Calu3 (cell line): Measurements from ENCODE around the gene TRAF3IP3. TPM values are rescaled to one million over a fixed set of nuclear protein-coding genes. Genes with fewer than 3 reads are reported as not detected.

Experiments used
- BruUV-seq: library from RNA; stranded (reverse); fragments of 400-500 nt; replicated peaks from 2 replicates; lab custom pipeline; 2021; lab: Mats Ljungman, UMichigan
- CTCF ChIA-PET: fragments of 300-600 bp; sonication (Branson Sonifier 250); formaldehyde crosslinking; loops from one replicate; lab custom pipeline; 2022; ENCODE audit warnings: antibody characterized with exemption; lab: Charles Lee
- DNase-seq: peaks from one replicate; pipeline ENCODE4 v3.0.0; 2022
- H3K27ac Mint-ChIP-seq: one replicate; pipeline ENCODE4 v1.8.0; 2022; ENCODE audit warnings: mixed read lengths; ENCODE audit not compliant: unreplicated experiment
- H3K27me3 Mint-ChIP-seq: one replicate; pipeline ENCODE4 v1.8.0; 2022; ENCODE audit warnings: mixed read lengths; ENCODE audit not compliant: unreplicated experiment
- H3K36me3 Mint-ChIP-seq: one replicate; pipeline ENCODE4 v1.8.0; 2022; ENCODE audit warnings: mild to moderate bottlenecking, moderate library complexity, mixed read lengths; ENCODE audit not compliant: insufficient read depth, unreplicated experiment
- H3K4me1 Mint-ChIP-seq: one replicate; pipeline ENCODE4 v1.8.0; 2022; ENCODE audit warnings: mild to moderate bottlenecking, low read depth, mixed read lengths; ENCODE audit not compliant: unreplicated experiment
- H3K4me3 Mint-ChIP-seq: one replicate; pipeline ENCODE4 v1.8.0; 2022; ENCODE audit warnings: mild to moderate bottlenecking, low read depth, moderate library complexity, mixed read lengths; ENCODE audit not compliant: unreplicated experiment
- H3K9me3 Mint-ChIP-seq: one replicate; pipeline ENCODE4 v1.8.0; 2022; ENCODE audit warnings: low read depth, mixed read lengths; ENCODE audit not compliant: unreplicated experiment
- CTCF ChIP-seq: fragments of 200-600 bp; IDR thresholded peaks from one replicate; pipeline ENCODE4 v1.8.0; 2022; ENCODE audit warnings: antibody characterized with exemption; ENCODE audit not compliant: unreplicated experiment
- intact Hi-C: fragments of 100-400 bp; cut with micrococcal nuclease; formaldehyde crosslinking; loops from one replicate; pipeline ENCODE4 v1.10.0; 2022; ENCODE audit not compliant: unreplicated experiment
- total RNA-seq: library from RNA; stranded (reverse); gene quantifications from 2 replicates; pipeline ENCODE4 v1.2.3, GENCODE V29; 2022

TRAF3IP3 gene
- total RNA-seq, 1 experiment from 2014 or later, result not detected

- intact Hi-C loops, result no loop called here
- no TSS peak for BruUV-seq
- Mint-ChIP-seq H3K4me3 (no peak overlapping the region), H3K27ac (no peak overlapping the region), H3K36me3 (no peaks in the 10 kb centered on the region), H3K9me3 (no peaks in the 10 kb centered on the region), H3K27me3 (no peaks in the 10 kb centered on the region), H3K4me1 (no peaks in the 10 kb centered on the region)
- no peak for TF ChIP-seq CTCF
- no peak for DNase-seq
- CTCF ChIA-PET, result interaction anchor here (0.9 kb wide), 1 partner anchor 1959 kb away, joined by 4 read pairs; no protein-coding TSS in a partner anchor
Measured at GRCh38 chr1:209769971-209770370, 14.1 kb downstream of the TRAF3IP3 start.

- Mint-ChIP-seq H3K27ac (no peak overlapping the region), H3K4me1 (no peaks in the 10 kb centered on the region), H3K27me3 (no peaks in the 10 kb centered on the region), H3K9me3 (no peaks in the 10 kb centered on the region), H3K36me3 (no peaks in the 10 kb centered on the region), H3K4me3 (no peak overlapping the region)
- DNase-seq, result no peak
- TF ChIP-seq CTCF, result no peak
- CTCF ChIA-PET, result no interaction called here
- intact Hi-C loops, result no loop called here
- no TSS peak for BruUV-seq
Measured at GRCh38 chr1:209770636-209771415, 15.0 kb downstream of the TRAF3IP3 start.

- no peaks in the 10 kb centered on the region for H3K9me3 Mint-ChIP-seq
- no peak for TF ChIP-seq CTCF
- H3K36me3 Mint-ChIP-seq, result no peaks in the 10 kb centered on the region
- no peak for DNase-seq
- no peaks in the 10 kb centered on the region for H3K27me3 Mint-ChIP-seq
- no peak overlapping the region for H3K27ac Mint-ChIP-seq
- CTCF ChIA-PET, result no interaction called here
- H3K4me1 Mint-ChIP-seq, result no peaks in the 10 kb centered on the region
- no TSS peak for BruUV-seq
- intact Hi-C loops, result no loop called here
- H3K4me3 Mint-ChIP-seq, result no peak overlapping the region
Measured at GRCh38 chr1:209772126-209772525, 16.3 kb downstream of the TRAF3IP3 start.

GRCh38 chr1:209774592-209774991 lies 18.7 kb downstream of the TRAF3IP3 start:
- H3K9me3 Mint-ChIP-seq, result no peaks in the 10 kb centered on the region

More at GRCh38 chr1:209774592-209774991, 18.7 kb downstream of the TRAF3IP3 start:
- Mint-ChIP-seq H3K27me3 (no peaks in the 10 kb centered on the region), H3K36me3 (no peaks in the 10 kb centered on the region), H3K27ac (no peak overlapping the region), H3K4me3 (no peak overlapping the region), H3K4me1 (no peaks in the 10 kb centered on the region)
- CTCF ChIA-PET, result no interaction called here
- TF ChIP-seq CTCF, result no peak
- intact Hi-C loops, result no loop called here
- DNase-seq, result no peak
- no TSS peak for BruUV-seq
